Kidney epithelial cell (primary cell): Measurements from ENCODE around the gene PLXNA4. TPM values are rescaled to one million over a fixed set of nuclear protein-coding genes. Genes with fewer than 3 reads are reported as not detected.

ENCODE experiments used
- DNase-seq: peaks from one replicate; pipeline ENCODE4 v3.0.0-alpha.2; 2010; ENCODE audit warnings: low read depth
- H3K27me3 ChIP-seq: 2 replicates; pipeline ENCODE4 v1.6.0; 2011; ENCODE audit warnings: low read length; ENCODE audit not compliant: control insufficient read depth, insufficient read depth
- H3K36me3 ChIP-seq: 2 replicates; pipeline ENCODE4 v1.5.1; 2011; ENCODE audit warnings: low read length; ENCODE audit not compliant: control insufficient read depth, insufficient read depth
- H3K4me3 ChIP-seq: 2 replicates; pipeline ENCODE4 v1.5.1; 2011; ENCODE audit warnings: low read depth, mild to moderate bottlenecking, control low read depth, low read length
- total RNA-seq: library from RNA; depleted of rRNA; stranded (reverse); fragments of >200 nt; gene quantifications from 2 replicates; pipeline ENCODE4 v1.2.3, GENCODE V29; 2015
- TF ChIP-seq, protein P1 (sequence below): IDR thresholded peaks from 2 replicates; pipeline ENCODE4 v1.5.1; 2011; ENCODE audit warnings: mild to moderate bottlenecking, moderate library complexity, low read length, control low read depth, inconsistent platforms; ENCODE audit not compliant: insufficient read depth, poor library complexity, severe bottlenecking

Gene PLXNA4
- total RNA-seq, 1 donor from 2014 or later = 5.9 TPM

DNA sequence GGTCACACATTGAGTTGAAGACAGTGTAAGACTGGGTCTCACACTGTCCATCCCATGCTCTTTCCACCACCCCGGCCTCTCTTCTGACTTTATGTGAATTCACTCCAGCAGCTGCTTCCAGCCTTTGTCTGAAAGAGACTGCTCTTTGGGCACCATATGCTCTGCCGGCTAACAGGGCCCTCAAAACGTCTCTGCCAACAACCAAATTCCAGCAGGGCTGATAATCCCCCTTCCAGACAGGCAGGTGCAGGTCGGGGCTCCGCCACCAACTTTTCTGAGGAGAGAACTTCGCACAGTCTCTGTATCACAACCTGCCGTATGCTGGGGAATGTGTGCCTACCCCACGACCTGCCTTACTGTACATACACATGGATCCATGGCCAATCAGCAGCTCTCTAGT, 64.3 kb downstream of the PLXNA4 start:
- no peak for DNase-seq
- H3K27me3 ChIP-seq = no peaks in the 10 kb centered on the region
- no peaks in the 10 kb centered on the region for H3K36me3 ChIP-seq
- TF ChIP-seq, protein P1, sequence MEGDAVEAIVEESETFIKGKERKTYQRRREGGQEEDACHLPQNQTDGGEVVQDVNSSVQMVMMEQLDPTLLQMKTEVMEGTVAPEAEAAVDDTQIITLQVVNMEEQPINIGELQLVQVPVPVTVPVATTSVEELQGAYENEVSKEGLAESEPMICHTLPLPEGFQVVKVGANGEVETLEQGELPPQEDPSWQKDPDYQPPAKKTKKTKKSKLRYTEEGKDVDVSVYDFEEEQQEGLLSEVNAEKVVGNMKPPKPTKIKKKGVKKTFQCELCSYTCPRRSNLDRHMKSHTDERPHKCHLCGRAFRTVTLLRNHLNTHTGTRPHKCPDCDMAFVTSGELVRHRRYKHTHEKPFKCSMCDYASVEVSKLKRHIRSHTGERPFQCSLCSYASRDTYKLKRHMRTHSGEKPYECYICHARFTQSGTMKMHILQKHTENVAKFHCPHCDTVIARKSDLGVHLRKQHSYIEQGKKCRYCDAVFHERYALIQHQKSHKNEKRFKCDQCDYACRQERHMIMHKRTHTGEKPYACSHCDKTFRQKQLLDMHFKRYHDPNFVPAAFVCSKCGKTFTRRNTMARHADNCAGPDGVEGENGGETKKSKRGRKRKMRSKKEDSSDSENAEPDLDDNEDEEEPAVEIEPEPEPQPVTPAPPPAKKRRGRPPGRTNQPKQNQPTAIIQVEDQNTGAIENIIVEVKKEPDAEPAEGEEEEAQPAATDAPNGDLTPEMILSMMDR = no peak
- no peak overlapping the region for H3K4me3 ChIP-seq

DNA sequence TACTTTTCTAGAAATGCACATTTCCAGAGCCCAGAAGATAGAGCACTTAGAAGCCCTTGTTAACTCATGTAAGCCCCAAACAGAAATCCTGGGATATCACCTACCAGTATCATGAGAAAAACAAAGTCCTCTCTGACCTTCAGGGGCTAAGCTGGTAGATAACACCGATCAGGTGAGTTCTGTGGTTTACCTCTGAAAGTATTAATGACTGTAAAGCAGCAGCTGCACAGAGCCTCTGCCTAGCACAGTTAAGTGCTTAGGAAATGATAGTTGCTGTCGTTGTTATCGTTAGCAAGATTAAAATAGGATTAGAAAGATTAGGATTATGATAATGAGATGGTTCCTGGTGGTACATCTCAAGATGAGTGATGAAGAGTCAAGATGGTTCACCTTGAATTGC, 64.9 kb downstream of the PLXNA4 start:
- DNase-seq = no peak
- TF ChIP-seq, protein P1 = no peak
- H3K4me3 ChIP-seq = no peak overlapping the region

DNA sequence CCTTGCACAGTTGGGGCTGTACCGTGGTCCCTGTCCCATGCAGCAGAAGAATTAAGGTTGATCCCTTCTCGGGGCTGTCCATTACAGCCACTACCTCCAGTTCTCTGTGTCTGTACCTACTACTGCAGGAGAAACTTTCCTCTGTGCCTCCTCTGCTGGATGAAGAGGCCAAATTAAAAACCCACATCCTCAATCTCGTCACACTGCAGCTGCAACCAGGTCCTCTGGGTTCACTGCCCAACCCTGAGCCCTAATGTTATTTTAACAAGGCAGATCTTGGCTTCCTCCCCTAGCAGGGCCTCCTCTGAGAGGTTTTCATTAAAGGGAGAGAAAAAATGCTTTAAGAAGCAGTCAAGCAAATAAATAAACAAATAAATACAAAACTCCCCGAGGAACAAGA, 66.6 kb downstream of the PLXNA4 start:
- Histone ChIP-seq H3K4me3 (no peak overlapping the region), H3K27me3 (no peaks in the 10 kb centered on the region), H3K36me3 (no peaks in the 10 kb centered on the region)
- no peak for DNase-seq
- TF ChIP-seq, protein P1 = no peak

More for the DNA sequence above, 64.9 kb downstream of the PLXNA4 start:
- Histone ChIP-seq H3K36me3 (no peaks in the 10 kb centered on the region), H3K27me3 (no peaks in the 10 kb centered on the region)

DNA sequence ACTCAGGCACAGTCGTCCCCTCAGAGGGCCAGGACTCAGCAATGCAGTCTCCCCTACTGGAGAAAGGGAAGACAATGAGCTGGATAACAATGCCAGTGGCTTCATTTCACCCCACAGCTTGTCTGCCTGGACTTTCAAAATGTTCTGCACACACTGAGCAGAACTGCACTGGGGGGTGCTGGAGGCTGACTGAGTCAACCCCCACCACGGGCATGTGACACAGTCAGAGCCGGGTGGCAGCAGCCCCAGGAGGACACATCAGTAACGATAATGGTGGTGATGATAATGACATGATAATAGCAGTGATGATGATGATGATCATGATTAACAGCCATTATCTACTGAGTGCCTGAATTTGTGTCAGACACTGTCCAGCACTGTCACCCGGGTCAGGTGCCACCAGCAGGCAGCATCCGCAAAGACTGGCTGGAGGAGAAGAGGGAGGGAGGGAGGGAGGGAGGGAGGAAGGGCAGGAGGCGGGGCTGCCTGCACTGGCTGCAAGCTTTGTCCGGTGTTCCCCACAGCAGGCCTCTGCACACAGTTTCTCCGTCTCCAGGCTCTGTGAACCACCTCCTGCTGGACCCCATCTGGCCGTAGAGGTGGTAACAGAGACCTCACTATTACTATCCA, 67.4 kb downstream of the PLXNA4 start:
- Histone ChIP-seq H3K4me3 (no peak overlapping the region), H3K27me3 (no peaks in the 10 kb centered on the region), H3K36me3 (no peaks in the 10 kb centered on the region)
- DNase-seq = no peak
- TF ChIP-seq, protein P1 = no peak

DNA sequence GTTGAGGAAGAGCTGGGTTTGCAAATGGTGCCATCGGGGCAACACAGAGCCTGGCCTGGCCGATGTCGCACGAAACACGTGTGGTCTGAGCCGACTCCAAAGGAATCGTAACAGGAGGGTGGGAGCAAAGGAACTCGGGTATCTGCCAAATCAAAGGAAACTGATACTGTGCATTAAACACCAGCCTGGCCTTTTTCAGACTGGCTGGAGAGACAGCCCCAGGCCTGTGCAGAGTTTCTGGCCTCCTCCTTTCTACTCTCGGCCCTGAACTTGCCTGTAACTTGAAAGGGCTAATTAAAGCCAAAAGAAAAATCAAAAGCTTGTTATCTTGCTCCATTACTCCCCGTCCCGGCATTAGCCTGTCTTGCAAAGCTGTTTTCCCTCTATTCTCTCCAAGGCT, 71.4 kb downstream of the PLXNA4 start:
- Histone ChIP-seq H3K36me3 (no peaks in the 10 kb centered on the region), H3K4me3 (no peak overlapping the region), H3K27me3 (no peaks in the 10 kb centered on the region)
- TF ChIP-seq, protein P1 = no peak
- no peak for DNase-seq

DNA sequence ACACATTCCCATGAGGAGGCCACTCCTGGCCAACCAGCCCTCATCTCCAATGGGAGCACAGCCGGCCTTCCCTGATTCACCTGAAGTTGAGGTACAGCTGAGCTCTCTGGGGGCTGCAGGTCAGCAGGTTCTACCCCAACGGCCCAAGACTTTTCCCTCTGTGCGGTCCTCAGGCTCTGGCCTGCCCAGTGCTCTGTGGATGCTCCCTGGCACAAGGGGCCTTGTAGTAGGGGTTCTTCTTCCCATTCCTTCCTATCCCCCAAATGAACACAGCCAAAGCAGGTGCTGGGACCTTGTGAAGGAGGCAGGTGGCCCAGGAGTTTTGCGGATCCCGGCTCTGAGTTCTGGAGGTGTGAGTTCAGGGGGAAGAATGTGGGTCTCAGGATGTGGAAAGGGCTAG, 72.2 kb downstream of the PLXNA4 start:
- H3K36me3 ChIP-seq = no peaks in the 10 kb centered on the region
- H3K27me3 ChIP-seq = no peaks in the 10 kb centered on the region
- no peak overlapping the region for H3K4me3 ChIP-seq
- TF ChIP-seq, protein P1 = no peak
- no peak for DNase-seq
